Uterus (tissue), 4 donors: ENCODE data around the gene TEKT4. TPM values are rescaled to one million over a fixed set of nuclear protein-coding genes. Genes with fewer than 3 reads are reported as not detected.
"Not testable (repeated sequence)": the region's sequence is repeated elsewhere in the genome, so short reads cannot be mapped to it uniquely, and the experiment has no call there.

Experiments
- DNase-seq, 2 donors: peaks; one replicate each; pipeline ENCODE4 v3.0.0-alpha.2; 2019 to 2020
- H3K27ac ChIP-seq, 2 donors: fragments of 200-600 bp; sonication (generic); 1 replicate in 1 of 2; 2 replicates in 1 of 2; pipeline ENCODE4 v1.5.1; 2016 to 2018
- H3K27me3 ChIP-seq, 2 donors: fragments of 200-600 bp; sonication (generic); one replicate each; pipeline ENCODE4 v1.5.1; 2018 to 2019; ENCODE audit warnings: control low read depth in 1 of 2
- H3K36me3 ChIP-seq, 2 donors: fragments of 200-600 bp; sonication (generic); one replicate each; pipeline ENCODE4 v1.5.1; 2019; ENCODE audit warnings: control low read depth in 1 of 2
- H3K4me1 ChIP-seq, 2 donors: fragments of 200-600 bp; sonication (generic); one replicate each; pipeline ENCODE4 v1.5.1; 2018 to 2019; ENCODE audit warnings: control low read depth in 1 of 2
- H3K4me3 ChIP-seq, 2 donors: fragments of 200-600 bp; sonication (generic); 1 replicate in 1 of 2; 2 replicates in 1 of 2; pipeline ENCODE4 v1.5.1; 2018 to 2019; ENCODE audit warnings: mild to moderate bottlenecking in 1 of 2
- H3K9me3 ChIP-seq, 2 donors: fragments of 200-600 bp; sonication (generic); one replicate each; pipeline ENCODE4 v1.5.1; 2019; ENCODE audit warnings: control low read depth in 1 of 2
- CTCF ChIP-seq, 4 experiments: fragments of 200-600 bp in 2 of 4; fragments of 450-650 bp in 2 of 4; sonication (generic) in 2 of 4; IDR thresholded peaks; one replicate each; pipeline ENCODE4 v1.5.1; 2016 to 2019; ENCODE audit warnings: antibody characterized with exemption in 4 of 4, mild to moderate bottlenecking in 2 of 4, moderate library complexity in 1 of 4
- POLR2A ChIP-seq, 2 donors: fragments of 450-650 bp; IDR thresholded peaks; one replicate each; pipeline ENCODE4 v1.6.1; 2016; ENCODE audit warnings: antibody characterized with exemption in 2 of 2, mild to moderate bottlenecking in 1 of 2, moderate library complexity in 1 of 2
- intact Hi-C: fragments of 100-400 bp; cut with DNase I; formaldehyde crosslinking; loops from one replicate; pipeline ENCODE4 v1.15.1; 2023; ENCODE audit warnings: low total_unique reads
- total RNA-seq, 4 donors: library from RNA; depleted of rRNA in 3 of 4; stranded (reverse); fragments of >200 nt in 3 of 4; gene quantifications; one replicate each; pipeline versions ENCODE4 v1.1.0 to v1.2.4, GENCODE V29; 2014 to 2023
- donor health status: DM: yes; HTN: yes; CAD: no.

The TEKT4 gene
- under 1 TPM in 1 of 4 donors, not detected in 3; 0.55 TPM for total RNA-seq

GRCh38 chr2:94871226-94872087 is at the start of gene TEKT4:
TEKT4 (plus strand) TSS chr2:94871430; CDS start chr2:94871580, 150 bp downstream.
- Histone ChIP-seq H3K27ac (no peak within 1 kb of the TSS), H3K27me3 (no peaks in the 10 kb centered on the region), H3K4me3 (no peak within 1 kb of the TSS), H3K9me3 (no peaks in the 10 kb centered on the region), H3K4me1 (no peaks in the 10 kb centered on the region), H3K36me3 (no peaks in the 10 kb centered on the region)
- TF ChIP-seq CTCF (IDR thresholded peaks at IDR 0.05) = no peak
- TF ChIP-seq POLR2A (IDR thresholded peaks at IDR 0.05) = no peak
- intact Hi-C loops = no loop called here
- no peak for DNase-seq

GRCh38 chr2:94839224-94839623 is 32.0 kb upstream of the TEKT4 start:
- DNase-seq, H3K4me3 ChIP-seq, H3K4me1 ChIP-seq, H3K36me3 ChIP-seq, H3K27ac ChIP-seq, intact Hi-C loops, H3K9me3 ChIP-seq, H3K27me3 ChIP-seq: not testable (repeated sequence)

- DNase-seq, intact Hi-C loops, H3K4me1 ChIP-seq, H3K4me3 ChIP-seq, H3K27me3 ChIP-seq, H3K36me3 ChIP-seq, H3K9me3 ChIP-seq, H3K27ac ChIP-seq: not testable (repeated sequence)
These were observed 14.4 kb upstream of the TEKT4 start for GRCh38 chr2:94856856-94857255.

- H3K27me3 ChIP-seq, intact Hi-C loops, H3K4me1 ChIP-seq, H3K27ac ChIP-seq, H3K9me3 ChIP-seq, H3K36me3 ChIP-seq, H3K4me3 ChIP-seq: not testable (repeated sequence)
- DNase-seq = peak in 1 of 2 donors; percentile 11
These were observed 13.7 kb upstream of the TEKT4 start for GRCh38 chr2:94857367-94858162.

- H3K4me1 ChIP-seq, H3K36me3 ChIP-seq, DNase-seq, H3K4me3 ChIP-seq, intact Hi-C loops, H3K9me3 ChIP-seq, H3K27me3 ChIP-seq, H3K27ac ChIP-seq: not testable (repeated sequence)
These were observed 12.9 kb upstream of the TEKT4 start for GRCh38 chr2:94858163-94858888.

GRCh38 chr2:94861308-94862152 is 9.7 kb upstream of the TEKT4 start:
- no peak overlapping the region for H3K4me3 ChIP-seq

GRCh38 chr2:94862903-94863302 is 8.3 kb upstream of the TEKT4 start:
- DNase-seq = not testable (repeated sequence)

More at GRCh38 chr2:94861308-94862152, 9.7 kb upstream of the TEKT4 start:
- peak in 1 of 2 donors; percentile 5 for DNase-seq
- H3K36me3 ChIP-seq = no peaks in the 10 kb centered on the region
- intact Hi-C loops = no loop called here
- H3K27me3 ChIP-seq = peaks cover 0 to 2% of the 10 kb centered on the region in 2 donors
- H3K4me1 ChIP-seq = no peaks in the 10 kb centered on the region
- no peak for TF ChIP-seq POLR2A (IDR thresholded peaks at IDR 0.05)
- TF ChIP-seq CTCF (IDR thresholded peaks at IDR 0.05) = no peak
- H3K27ac ChIP-seq = no peak overlapping the region
- no peaks in the 10 kb centered on the region for H3K9me3 ChIP-seq

More at GRCh38 chr2:94862903-94863302, 8.3 kb upstream of the TEKT4 start:
- H3K4me1 ChIP-seq, H3K36me3 ChIP-seq, H3K27me3 ChIP-seq, H3K4me3 ChIP-seq, H3K27ac ChIP-seq, intact Hi-C loops, H3K9me3 ChIP-seq: not testable (repeated sequence)
